Caco-2 (cell line): ENCODE data around the gene ACIN1. TPM values are rescaled to one million over a fixed set of nuclear protein-coding genes. Genes with fewer than 3 reads are reported as not detected.

Experiments used
- BruUV-seq: library from RNA; stranded (reverse); fragments of 400-500 nt; replicated peaks from 2 replicates; lab custom pipeline; 2021; lab: Mats Ljungman, UMichigan
- CTCF ChIA-PET: fragments of 300-600 bp; sonication (Branson Sonifier 250); formaldehyde crosslinking; loops from one replicate; lab custom pipeline; 2022; ENCODE audit warnings: antibody characterized with exemption; lab: Charles Lee
- POLR2A ChIA-PET: fragments of 300-600 bp; sonication (Branson Sonifier 250); formaldehyde crosslinking; loops from one replicate; lab custom pipeline; 2022; ENCODE audit warnings: antibody characterized with exemption; lab: Charles Lee
- DNase-seq, 2 experiments: peaks; one replicate each; pipeline versions ENCODE4 v3.0.0 to v3.0.0-alpha.2; 2020 to 2022
- H3K27me3 ChIP-seq: replicated peaks from 2 replicates; pipeline ENCODE4 v1.6.0; 2011; ENCODE audit warnings: low read length; ENCODE audit not compliant: control insufficient read depth, insufficient read depth
- H3K36me3 ChIP-seq: 2 replicates; pipeline ENCODE4 v1.5.1; 2011; ENCODE audit warnings: low read length; ENCODE audit not compliant: control insufficient read depth, insufficient read depth
- H3K4me1 ChIP-seq: fragments of 250-450 bp; sonication (Bioruptor Pico); 2 replicates; pipeline ENCODE4 v1.5.1; 2020; ENCODE audit warnings: mild to moderate bottlenecking
- H3K4me3 ChIP-seq: 2 replicates; pipeline ENCODE4 v1.5.1; 2011; ENCODE audit warnings: low read depth, mild to moderate bottlenecking, control low read depth, low read length
- H3K9me3 ChIP-seq: fragments of 250-450 bp; sonication (Bioruptor Pico); 2 replicates; pipeline ENCODE4 v1.5.1; 2020; ENCODE audit warnings: mild to moderate bottlenecking, moderate library complexity
- H3K27ac Mint-ChIP-seq: one replicate; pipeline ENCODE4 v1.8.0; 2022; ENCODE audit warnings: mixed read lengths; ENCODE audit not compliant: unreplicated experiment
- H3K27me3 Mint-ChIP-seq: one replicate; pipeline ENCODE4 v1.8.0; 2022; ENCODE audit warnings: mixed read lengths; ENCODE audit not compliant: insufficient read depth, unreplicated experiment
- H3K36me3 Mint-ChIP-seq: one replicate; pipeline ENCODE4 v1.8.0; 2022; ENCODE audit warnings: mild to moderate bottlenecking, mixed read lengths; ENCODE audit not compliant: insufficient read depth, unreplicated experiment
- H3K4me1 Mint-ChIP-seq: one replicate; pipeline ENCODE4 v1.8.0; 2022; ENCODE audit warnings: low read depth, mixed read lengths; ENCODE audit not compliant: unreplicated experiment
- H3K4me3 Mint-ChIP-seq: one replicate; pipeline ENCODE4 v1.8.0; 2022; ENCODE audit warnings: mild to moderate bottlenecking, moderate library complexity, mixed read lengths; ENCODE audit not compliant: unreplicated experiment
- H3K9me3 Mint-ChIP-seq: one replicate; pipeline ENCODE4 v1.8.0; 2022; ENCODE audit warnings: mixed read lengths; ENCODE audit not compliant: unreplicated experiment
- intact Hi-C: fragments of 100-400 bp; cut with micrococcal nuclease; formaldehyde crosslinking; loops from one replicate; pipeline ENCODE4 v1.10.0; 2022; ENCODE audit not compliant: unreplicated experiment
- total RNA-seq: library from RNA; stranded (reverse); gene quantifications from 2 replicates; pipeline ENCODE4 v1.2.3, GENCODE V29; 2022
- TF ChIP-seq, protein P1 (sequence below), 2 experiments: fragments of 200-600 bp in 1 of 2; IDR thresholded peaks; 1 replicate in 1 of 2; 2 replicates in 1 of 2; pipeline versions ENCODE4 v1.5.1 to v1.8.0; 2011 to 2022; ENCODE audit warnings: antibody characterized with exemption in 1 of 2, control low read depth in 1 of 2, inconsistent platforms in 1 of 2, low read depth in 1 of 2, low read length in 1 of 2, mild to moderate bottlenecking in 1 of 2, moderate library complexity in 1 of 2; ENCODE audit not compliant: insufficient read depth in 1 of 2, severe bottlenecking in 1 of 2, unreplicated experiment in 1 of 2

ACIN1 gene
- total RNA-seq, 1 experiment from 2014 or later = 193 TPM

DNA sequence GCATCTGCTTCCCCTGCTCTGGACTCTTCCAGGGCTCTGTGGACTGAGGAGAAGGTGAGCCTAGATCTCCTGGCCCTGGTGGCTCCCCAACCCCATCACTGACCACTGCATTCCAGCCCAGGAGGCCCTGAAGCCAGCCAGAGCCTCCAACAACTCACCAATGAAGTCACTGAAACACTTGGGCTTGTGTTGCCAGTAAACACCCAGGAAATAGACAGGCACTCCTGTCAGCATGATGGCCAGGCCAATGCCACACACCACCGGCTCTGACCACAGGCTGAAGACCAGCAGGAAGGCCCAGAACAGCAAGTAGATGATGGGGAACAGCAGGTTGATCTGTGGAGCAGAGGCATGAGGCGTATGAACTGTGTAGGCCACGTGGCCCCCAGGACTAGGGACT is 32.9 kb upstream of the ACIN1 start:
- intact Hi-C loops = no loop called here
- no peaks in the 10 kb centered on the region for H3K27me3 Mint-ChIP-seq
- Histone ChIP-seq H3K4me1 (no peaks in the 10 kb centered on the region), H3K4me3 (no peak overlapping the region), H3K9me3 (no peaks in the 10 kb centered on the region), H3K27me3 (no peaks in the 10 kb centered on the region), H3K36me3 (no peaks in the 10 kb centered on the region)
- ChIA-PET POLR2A (no interaction called here), CTCF (no interaction called here)
- no peaks in the 10 kb centered on the region for H3K9me3 Mint-ChIP-seq
- no peaks in the 10 kb centered on the region for H3K36me3 Mint-ChIP-seq
- TF ChIP-seq, protein P1, sequence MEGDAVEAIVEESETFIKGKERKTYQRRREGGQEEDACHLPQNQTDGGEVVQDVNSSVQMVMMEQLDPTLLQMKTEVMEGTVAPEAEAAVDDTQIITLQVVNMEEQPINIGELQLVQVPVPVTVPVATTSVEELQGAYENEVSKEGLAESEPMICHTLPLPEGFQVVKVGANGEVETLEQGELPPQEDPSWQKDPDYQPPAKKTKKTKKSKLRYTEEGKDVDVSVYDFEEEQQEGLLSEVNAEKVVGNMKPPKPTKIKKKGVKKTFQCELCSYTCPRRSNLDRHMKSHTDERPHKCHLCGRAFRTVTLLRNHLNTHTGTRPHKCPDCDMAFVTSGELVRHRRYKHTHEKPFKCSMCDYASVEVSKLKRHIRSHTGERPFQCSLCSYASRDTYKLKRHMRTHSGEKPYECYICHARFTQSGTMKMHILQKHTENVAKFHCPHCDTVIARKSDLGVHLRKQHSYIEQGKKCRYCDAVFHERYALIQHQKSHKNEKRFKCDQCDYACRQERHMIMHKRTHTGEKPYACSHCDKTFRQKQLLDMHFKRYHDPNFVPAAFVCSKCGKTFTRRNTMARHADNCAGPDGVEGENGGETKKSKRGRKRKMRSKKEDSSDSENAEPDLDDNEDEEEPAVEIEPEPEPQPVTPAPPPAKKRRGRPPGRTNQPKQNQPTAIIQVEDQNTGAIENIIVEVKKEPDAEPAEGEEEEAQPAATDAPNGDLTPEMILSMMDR (IDR thresholded peaks at IDR 0.05; ENCODE audit: insufficient read depth in 1 of 2, low read depth in 1 of 2, low read length in 1 of 2, severe bottlenecking in 1 of 2, unreplicated experiment in 1 of 2) = no peak
- DNase-seq = no peak
- H3K27ac Mint-ChIP-seq = no peak overlapping the region
- BruUV-seq = no TSS peak
- no peak overlapping the region for H3K4me3 Mint-ChIP-seq
- H3K4me1 Mint-ChIP-seq = no peaks in the 10 kb centered on the region

DNA sequence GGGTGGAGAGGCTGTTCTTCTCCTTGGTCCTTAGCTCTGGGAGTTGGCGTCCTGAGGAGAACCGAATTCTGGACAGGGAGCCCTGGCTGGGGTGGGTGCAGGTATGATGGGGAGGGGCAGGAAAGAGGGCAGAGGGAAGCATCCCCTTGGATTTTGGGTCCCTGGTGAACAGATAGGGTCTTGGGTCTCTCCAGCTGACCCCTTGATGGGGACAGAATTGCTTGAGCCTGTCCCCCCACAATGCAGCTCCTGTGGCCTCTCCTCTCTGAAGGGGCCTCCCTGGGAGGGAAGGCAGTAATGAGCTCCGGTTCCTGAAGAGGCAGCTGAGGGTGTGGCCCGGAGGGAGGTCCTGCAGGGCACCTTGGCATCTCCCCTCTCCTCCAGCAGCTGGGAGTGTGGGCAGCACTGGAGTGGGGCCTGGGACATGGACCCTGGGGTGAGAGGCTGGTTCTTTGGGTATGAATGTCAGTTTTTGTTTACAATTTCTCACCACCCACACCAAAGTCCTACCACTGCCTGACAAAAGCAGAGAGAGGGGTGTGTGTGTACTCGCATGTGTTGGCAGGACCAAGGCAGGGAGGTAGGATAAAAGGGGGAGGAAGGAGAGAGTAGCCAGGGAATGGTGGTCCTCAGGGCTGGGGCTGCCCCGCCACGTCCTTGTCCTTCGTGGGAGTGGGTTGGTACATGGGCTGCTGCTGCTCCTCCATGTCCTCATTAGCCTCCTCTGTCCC is 31.8 kb upstream of the ACIN1 start:
- no peaks in the 10 kb centered on the region for H3K9me3 Mint-ChIP-seq
- no peaks in the 10 kb centered on the region for H3K27me3 Mint-ChIP-seq
- Histone ChIP-seq H3K27me3 (no peaks in the 10 kb centered on the region), H3K4me3 (no peak overlapping the region), H3K36me3 (no peaks in the 10 kb centered on the region), H3K4me1 (no peaks in the 10 kb centered on the region), H3K9me3 (no peaks in the 10 kb centered on the region)
- no peak overlapping the region for H3K27ac Mint-ChIP-seq
- no peak for DNase-seq
- TF ChIP-seq, protein P1 (IDR thresholded peaks at IDR 0.05; ENCODE audit: insufficient read depth in 1 of 2, low read depth in 1 of 2, low read length in 1 of 2, severe bottlenecking in 1 of 2, unreplicated experiment in 1 of 2) = no peak
- H3K4me3 Mint-ChIP-seq = no peak overlapping the region
- ChIA-PET CTCF (interaction anchor here (0.6 kb wide), 1 partner anchor 65 kb away, joined by 7 read pairs; no protein-coding TSS in a partner anchor), POLR2A (no interaction called here)
- no peaks in the 10 kb centered on the region for H3K4me1 Mint-ChIP-seq
- no peaks in the 10 kb centered on the region for H3K36me3 Mint-ChIP-seq
- BruUV-seq = no TSS peak
- intact Hi-C loops = no loop called here

DNA sequence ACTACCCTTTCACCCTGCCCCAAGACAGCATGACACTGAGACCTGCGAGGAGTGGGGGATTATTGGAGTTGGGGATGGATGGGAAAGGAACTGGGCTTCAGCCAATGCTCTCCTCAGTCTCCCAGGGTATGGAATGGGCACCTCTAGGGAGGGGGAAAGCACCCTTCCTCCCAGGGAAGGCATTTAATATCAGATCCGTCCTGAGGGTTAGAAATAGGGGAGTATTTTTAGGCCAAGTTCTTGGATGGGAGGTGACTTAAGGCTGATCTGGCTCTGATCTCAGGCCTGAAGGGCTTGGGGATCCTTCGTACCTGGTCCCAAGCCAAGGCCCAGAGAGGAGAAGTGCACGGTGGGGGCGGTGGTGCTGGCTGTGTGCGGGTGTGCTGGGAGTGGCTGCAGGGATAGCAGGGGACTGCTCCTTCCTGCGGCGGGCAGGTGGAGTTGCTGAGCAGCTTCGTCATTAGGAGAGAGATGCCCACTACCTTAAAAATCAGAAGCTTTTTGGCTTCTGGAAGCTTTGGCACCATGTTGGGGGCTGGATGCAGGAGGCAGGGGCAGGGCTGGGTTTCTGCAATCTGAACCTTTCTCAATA is 31.1 kb upstream of the ACIN1 start:
- Mint-ChIP-seq H3K36me3 (peaks cover 1% of the 10 kb centered on the region), H3K4me1 (peaks cover 6% of the 10 kb centered on the region), H3K27ac (no peak overlapping the region), H3K4me3 (no peak overlapping the region), H3K9me3 (no peaks in the 10 kb centered on the region), H3K27me3 (no peaks in the 10 kb centered on the region)
- Histone ChIP-seq H3K4me1 (no peaks in the 10 kb centered on the region), H3K27me3 (no peaks in the 10 kb centered on the region), H3K9me3 (no peaks in the 10 kb centered on the region), H3K4me3 (no peak overlapping the region), H3K36me3 (no peaks in the 10 kb centered on the region)
- intact Hi-C loops = no loop called here
- TF ChIP-seq, protein P1 (IDR thresholded peaks at IDR 0.05; ENCODE audit: insufficient read depth in 1 of 2, low read depth in 1 of 2, low read length in 1 of 2, severe bottlenecking in 1 of 2, unreplicated experiment in 1 of 2) = no peak
- ChIA-PET CTCF (no interaction called here), POLR2A (no interaction called here)
- no TSS peak for BruUV-seq
- no peak for DNase-seq
